H1 (cell line): Measurements from ENCODE around the gene CUTA. TPM values are rescaled to one million over a fixed set of nuclear protein-coding genes. Genes with fewer than 3 reads are reported as not detected.
A peak's percentile ranks its signal among the peaks of the same experiment; 100 is the strongest.

Experiments used
- CEBPB ChIP-seq: IDR thresholded peaks from 2 replicates; pipeline ENCODE4 v1.6.1; 2012; ENCODE audit warnings: low read depth, low read length
- CHD7 ChIP-seq: fragments of 300-600 bp; sonication (generic); IDR thresholded peaks from 2 replicates; pipeline ENCODE4 v1.7.1; 2012; ENCODE audit warnings: low read length, moderate library complexity, mild to moderate bottlenecking, inconsistent platforms; ENCODE audit not compliant: insufficient replicate concordance
- HDAC2 ChIP-seq, 2 experiments: fragments of 300-600 bp in 1 of 2; sonication (generic) in 1 of 2; IDR thresholded peaks; 2 replicates each; pipeline ENCODE4 v1.6.1; 2011 to 2012; ENCODE audit warnings: low read depth in 2 of 2, low read length in 2 of 2, mild to moderate bottlenecking in 2 of 2, moderate library complexity in 2 of 2, borderline replicate concordance in 1 of 2, inconsistent platforms in 1 of 2
- KDM1A ChIP-seq: fragments of 200-600, 300-600 bp; sonication (generic); IDR thresholded peaks from 2 replicates; pipeline ENCODE4 v1.7.1; 2016; ENCODE audit warnings: mild to moderate bottlenecking, low read length, borderline replicate concordance
- RBBP5 ChIP-seq: IDR thresholded peaks from 2 replicates; pipeline ENCODE4 v1.7.1; 2012; ENCODE audit warnings: low read depth, mild to moderate bottlenecking, inconsistent platforms, low read length, moderate library complexity, borderline replicate concordance
- SP4 ChIP-seq: IDR thresholded peaks from 2 replicates; pipeline ENCODE4 v1.6.1; 2012; ENCODE audit warnings: low read length, inconsistent platforms
- USF2 ChIP-seq: IDR thresholded peaks from 2 replicates; pipeline ENCODE4 v1.6.1; 2011; ENCODE audit warnings: low read length, improper control_type of control experiment
- polyA plus RNA-seq, 7 experiments: library from polyadenylated mRNA; depleted of rRNA in 3 of 7; stranded (reverse) in 5 of 7; unstranded in 2 of 7; fragments of >200 nt in 5 of 7; fragments of 200-250 nt in 2 of 7; gene quantifications; 1 replicate in 5 of 7; 2 replicates in 1 of 7; 4 replicates in 1 of 7; pipeline versions ENCODE4 v1.2.1 to v1.2.3, GENCODE V29; 2011 to 2013; ENCODE audit warnings: missing spikeins in 2 of 7, mixed read lengths in 2 of 7
- total RNA-seq: library from RNA; stranded (reverse); fragmentation: NEBNext Ultra II Directional; extraction: Animal tissue kit (Norgen Biotek cat#: 25700); gene quantifications from 2 replicates; pipeline ENCODE4 v1.2.1, GENCODE V29; 2021

Gene CUTA
- total and polyA plus RNA-seq, 2 of the 8 experiments (the other 6 are each of a cell fraction or from before 2014, with no cell fraction given): 297 to 460 TPM

- TF ChIP-seq USF2 (no peak; the same call in 1 of the 2 replicates), HDAC2 (IDR thresholded peaks at IDR 0.05; ENCODE audit: borderline replicate concordance in 1 of 2, low read depth in 2 of 2, low read length in 2 of 2) (peak; percentile 8 to 98; a peak in 2 of 4 replicates), KDM1A (no peak), SP4 (peak; percentile 73; the same call in 1 of the 2 replicates), RBBP5 (no peak), CHD7 (no peak), CEBPB (no peak; the same call in 1 of the 2 replicates)
These were observed 7.7 kb downstream of the CUTA start (continued) for GRCh38 chr6:33410050-33410710.
